ENCODE results near the gene KMT5C.

KMT5C gene

DNA sequence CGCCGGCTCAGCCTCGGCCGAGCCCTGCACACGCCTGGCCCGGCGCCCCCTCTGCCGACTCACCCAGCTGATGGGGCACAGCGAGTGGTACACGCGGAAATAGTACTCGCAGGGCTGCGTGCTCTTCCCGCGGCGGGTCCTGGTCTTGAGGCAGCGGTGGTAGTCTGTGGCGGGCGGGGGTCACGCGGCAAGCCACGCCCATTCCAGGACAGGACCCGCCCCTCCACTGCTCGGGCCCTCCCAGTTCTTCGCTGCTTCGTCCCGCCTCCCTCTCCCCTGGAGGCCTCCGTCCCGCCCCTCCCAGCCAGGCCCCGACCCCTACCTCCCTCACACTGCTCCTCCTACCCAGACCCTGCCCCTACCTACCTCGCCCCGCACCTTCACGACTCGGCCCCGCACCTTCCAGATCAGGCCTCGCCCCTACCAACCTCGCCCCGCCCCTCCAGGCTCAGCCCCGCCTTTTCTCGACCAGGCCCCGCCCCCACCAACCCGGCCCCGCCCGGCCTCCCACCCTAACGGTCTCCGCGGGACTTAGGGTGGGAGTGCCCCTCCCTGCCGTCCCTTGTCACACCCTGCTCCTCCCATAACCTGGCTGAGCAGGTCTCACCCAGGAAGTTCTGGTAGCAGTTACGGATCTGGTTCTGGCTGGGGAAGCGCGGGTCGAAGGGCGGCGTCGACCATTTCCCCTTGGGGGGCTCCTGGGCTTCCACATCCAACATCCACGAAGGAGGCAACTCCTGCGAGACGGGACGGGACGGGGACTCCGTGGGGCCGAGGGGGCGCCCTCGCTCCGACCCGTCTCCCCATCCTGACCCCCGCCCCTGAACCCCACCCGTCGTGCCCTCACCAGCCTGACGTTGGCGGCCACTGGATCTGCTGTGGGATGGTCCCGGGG, 14.4 kb downstream of the KMT5C start:
- peak overlapping the region; percentile 51 for H3K4me3 ChIP-seq (replicated peaks; ENCODE audit: low read depth, low read length)
- TF ChIP-seq, protein P1, sequence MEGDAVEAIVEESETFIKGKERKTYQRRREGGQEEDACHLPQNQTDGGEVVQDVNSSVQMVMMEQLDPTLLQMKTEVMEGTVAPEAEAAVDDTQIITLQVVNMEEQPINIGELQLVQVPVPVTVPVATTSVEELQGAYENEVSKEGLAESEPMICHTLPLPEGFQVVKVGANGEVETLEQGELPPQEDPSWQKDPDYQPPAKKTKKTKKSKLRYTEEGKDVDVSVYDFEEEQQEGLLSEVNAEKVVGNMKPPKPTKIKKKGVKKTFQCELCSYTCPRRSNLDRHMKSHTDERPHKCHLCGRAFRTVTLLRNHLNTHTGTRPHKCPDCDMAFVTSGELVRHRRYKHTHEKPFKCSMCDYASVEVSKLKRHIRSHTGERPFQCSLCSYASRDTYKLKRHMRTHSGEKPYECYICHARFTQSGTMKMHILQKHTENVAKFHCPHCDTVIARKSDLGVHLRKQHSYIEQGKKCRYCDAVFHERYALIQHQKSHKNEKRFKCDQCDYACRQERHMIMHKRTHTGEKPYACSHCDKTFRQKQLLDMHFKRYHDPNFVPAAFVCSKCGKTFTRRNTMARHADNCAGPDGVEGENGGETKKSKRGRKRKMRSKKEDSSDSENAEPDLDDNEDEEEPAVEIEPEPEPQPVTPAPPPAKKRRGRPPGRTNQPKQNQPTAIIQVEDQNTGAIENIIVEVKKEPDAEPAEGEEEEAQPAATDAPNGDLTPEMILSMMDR (IDR thresholded peaks at IDR 0.05; ENCODE audit: low read length, missing control alignments) = no peak
- peak; percentile 41 for DNase-seq (ENCODE audit: low read depth)

DNA sequence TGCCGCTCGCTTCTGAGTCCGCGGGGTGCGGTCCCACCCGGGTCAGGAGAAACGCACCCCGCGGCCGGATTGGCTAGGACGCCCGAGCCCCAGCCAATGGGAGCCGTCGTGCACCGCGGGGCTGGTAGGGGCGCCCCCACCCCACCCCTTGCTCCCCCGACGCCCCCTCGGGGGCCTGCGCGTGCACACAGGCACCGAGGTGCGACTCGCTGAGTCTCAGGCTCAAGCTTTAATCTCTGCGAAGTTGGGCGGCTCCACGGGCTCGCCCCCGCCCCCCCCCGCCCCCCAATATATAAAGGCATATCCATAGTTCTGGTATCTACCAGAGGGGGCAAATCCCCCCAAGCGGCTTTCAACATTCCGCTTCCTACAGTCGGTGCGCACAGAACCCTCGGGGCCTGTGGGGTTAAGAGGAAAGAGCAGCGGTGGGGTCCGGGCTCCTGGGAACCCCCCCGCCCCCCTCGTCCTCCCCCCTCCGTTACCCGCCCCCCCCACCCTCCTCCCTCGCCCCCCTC, 15.1 kb downstream of the KMT5C start, which contains the start of gene COX6B2:
COX6B2 (minus strand) TSS at position 22 of the 515 bp plus-strand sequence. CDS start 198 bp downstream, outside the sequence.
- TF ChIP-seq, protein P1 (IDR thresholded peaks at IDR 0.05; ENCODE audit: low read length, missing control alignments) = no peak
- no peak for DNase-seq (ENCODE audit: low read depth)
- H3K4me3 ChIP-seq (replicated peaks; ENCODE audit: low read depth, low read length) = peak within 1 kb of the TSS; percentile 51

DNA sequence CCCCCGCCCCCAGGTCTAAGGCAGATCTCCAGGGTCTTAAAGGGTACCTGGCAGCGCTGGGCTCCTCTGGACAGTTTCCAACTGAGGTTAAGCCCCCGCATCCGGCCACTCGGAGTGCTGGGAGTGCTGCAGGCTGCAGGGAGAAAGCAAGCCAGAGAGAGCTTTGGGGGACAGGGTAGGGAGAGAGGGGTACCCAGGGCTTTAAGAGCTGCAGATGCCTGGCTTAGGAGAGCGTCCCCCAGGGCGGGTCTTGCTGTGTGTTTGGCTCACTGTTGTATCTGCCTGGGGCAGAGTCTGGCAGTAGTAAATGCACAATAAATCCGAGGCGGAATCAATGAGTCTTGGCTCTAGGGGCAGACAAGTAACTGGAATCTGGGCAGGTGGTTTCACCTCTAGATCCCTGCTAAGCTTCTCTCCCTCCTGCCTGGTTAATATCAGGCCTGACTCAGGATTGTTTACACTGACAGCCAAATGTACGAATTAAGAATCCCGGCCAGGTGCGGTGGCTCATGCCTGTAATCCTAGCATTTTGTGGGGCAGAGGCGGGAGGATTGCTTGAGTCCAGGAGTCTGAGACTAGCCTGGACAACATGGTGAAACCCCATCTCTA, 15.6 kb downstream of the KMT5C start:
- DNase-seq (ENCODE audit: low read depth) = no peak
- TF ChIP-seq, protein P1 (IDR thresholded peaks at IDR 0.05; ENCODE audit: low read length, missing control alignments) = no peak
- H3K4me3 ChIP-seq (replicated peaks; ENCODE audit: low read depth, low read length) = no peak overlapping the region

DNA sequence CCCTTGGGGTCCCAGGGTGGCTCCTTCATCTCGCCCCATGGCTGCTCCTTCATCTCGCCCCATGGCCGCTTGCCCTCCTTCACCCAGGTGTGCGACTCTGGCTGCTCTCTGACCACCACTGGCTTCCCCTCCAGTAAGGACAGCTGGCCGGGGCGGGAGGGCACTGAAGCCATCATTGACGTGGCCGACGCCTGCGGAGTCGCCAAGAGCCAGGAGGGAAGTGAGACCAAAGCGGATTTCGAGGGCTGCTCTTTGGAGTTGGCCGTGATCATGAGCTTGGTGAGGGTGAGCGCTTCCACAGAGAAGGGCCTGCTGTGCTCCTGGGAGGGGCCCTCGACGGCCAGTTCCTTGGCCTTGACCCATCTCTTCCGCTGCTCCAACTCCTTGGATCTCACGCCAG, 18.8 kb downstream of the KMT5C start:
- H3K4me3 ChIP-seq (replicated peaks; ENCODE audit: low read depth, low read length) = no peak overlapping the region
- no peak for DNase-seq (ENCODE audit: low read depth)
- TF ChIP-seq, protein P1 (IDR thresholded peaks at IDR 0.05; ENCODE audit: low read length, missing control alignments) = no peak

DNA sequence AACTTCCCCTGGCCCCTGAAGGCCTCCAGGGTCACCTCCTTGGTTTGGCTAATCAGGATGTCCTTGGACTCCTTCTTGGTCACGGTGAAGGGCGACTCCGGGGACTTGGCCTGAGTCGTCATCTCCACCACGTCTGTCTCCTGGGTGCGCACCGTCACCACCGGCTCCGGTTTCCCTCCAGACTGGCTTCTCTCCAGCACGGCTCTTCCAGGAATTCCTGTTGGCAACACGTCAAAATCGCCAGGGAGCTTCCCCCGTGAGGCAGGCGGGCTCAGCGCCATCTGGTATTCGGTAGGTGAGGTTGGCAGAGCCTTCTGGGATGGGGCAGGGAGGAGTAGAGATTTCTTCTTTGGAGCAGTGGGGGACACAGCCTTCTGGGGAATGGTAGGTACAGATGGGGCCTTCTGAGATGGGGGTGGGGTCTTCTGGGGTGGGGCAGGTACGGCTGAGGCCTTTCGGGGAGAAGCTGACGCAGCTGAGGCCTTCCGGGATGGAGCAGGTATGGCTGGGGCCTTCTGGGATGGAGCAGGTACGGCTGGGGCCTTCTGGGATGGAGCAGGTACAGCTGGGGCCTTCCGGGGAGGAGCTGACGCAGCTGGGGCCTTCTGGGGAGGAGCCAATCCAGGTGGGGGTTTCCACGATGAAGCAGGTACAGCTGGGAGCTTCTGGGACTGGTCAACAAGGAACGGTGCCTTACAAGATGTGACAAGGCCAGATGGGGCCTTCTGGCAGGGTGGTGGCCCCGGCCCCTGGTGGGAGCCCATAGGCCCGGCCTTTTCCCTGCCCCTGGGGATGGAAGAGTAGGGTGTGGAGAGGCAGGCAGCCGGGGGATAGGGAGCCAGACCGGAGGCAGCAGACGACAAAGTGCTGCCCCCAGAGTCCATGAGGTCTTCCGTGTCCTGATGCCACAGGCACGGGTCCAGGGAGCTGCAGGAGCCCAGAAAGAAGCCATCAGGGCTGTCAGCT, 19.6 kb downstream of the KMT5C start:
- TF ChIP-seq, protein P1 (IDR thresholded peaks at IDR 0.05; ENCODE audit: low read length, missing control alignments) = no peak
- H3K4me3 ChIP-seq (replicated peaks; ENCODE audit: low read depth, low read length) = no peak overlapping the region
- no peak for DNase-seq (ENCODE audit: low read depth)

DNA sequence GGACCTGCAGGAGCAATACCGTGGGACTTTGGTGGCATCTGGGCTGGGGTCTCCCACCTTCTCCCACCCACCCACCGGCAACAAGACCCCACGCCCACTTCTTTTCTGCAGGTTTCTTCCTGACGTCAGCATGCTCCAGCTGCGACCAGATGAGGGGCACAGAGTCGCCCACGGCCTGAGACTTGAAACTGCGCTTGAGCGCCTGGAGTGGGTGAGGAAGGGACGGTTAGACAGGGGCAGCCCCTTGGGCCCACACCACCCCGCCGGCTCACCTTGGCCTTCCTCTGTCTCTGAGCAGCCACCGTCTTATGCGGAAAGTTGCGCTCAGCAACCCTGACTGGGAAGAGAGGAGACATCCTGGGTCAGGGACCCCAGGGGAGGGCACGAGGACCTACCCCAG, 21.2 kb downstream of the KMT5C start:
- TF ChIP-seq, protein P1 (IDR thresholded peaks at IDR 0.05; ENCODE audit: low read length, missing control alignments) = no peak
- no peak overlapping the region for H3K4me3 ChIP-seq (replicated peaks; ENCODE audit: low read depth, low read length)
- no peak for DNase-seq (ENCODE audit: low read depth)
